ES-I3 (cell line): Measurements from ENCODE around the gene CYP20A1.
"Not testable (repeated sequence)": the region's sequence is repeated elsewhere in the genome, so short reads cannot be mapped to it uniquely, and the experiment has no call there.

Experiments
- H3K36me3 ChIP-seq: 2 replicates; pipeline ENCODE4 v1.6.1; 2013; ENCODE audit warnings: mild to moderate bottlenecking, low read length, control low read depth, moderate library complexity; ENCODE audit not compliant: insufficient read depth
- H3K4me1 ChIP-seq: 2 replicates; pipeline ENCODE4 v1.6.1; 2013; ENCODE audit warnings: mild to moderate bottlenecking, control low read depth, low read length; ENCODE audit not compliant: insufficient read depth
- H3K9ac ChIP-seq: 2 replicates; pipeline ENCODE4 v1.6.1; 2013; ENCODE audit warnings: low read depth, mild to moderate bottlenecking, low read length, moderate library complexity
- H3K9me3 ChIP-seq: 2 replicates; pipeline ENCODE4 v1.6.1; 2013; ENCODE audit warnings: mild to moderate bottlenecking, low read length, moderate library complexity; ENCODE audit not compliant: control insufficient read depth, insufficient read depth

CYP20A1 gene

GRCh38 chr2:203238704-203239526 lies at the start of gene CYP20A1:
Gene CYP20A1 (plus strand): TSS chr2:203239018. CDS start chr2:203239063, 45 bp downstream.
- H3K9me3 ChIP-seq = no peaks in the 10 kb centered on the region
- H3K36me3 ChIP-seq = no peaks in the 10 kb centered on the region
- H3K4me1 ChIP-seq = peaks cover 4% of the 10 kb centered on the region; the same call in 1 of the 2 replicates
- peak within 1 kb of the TSS; percentile 99 for H3K9ac ChIP-seq

- H3K4me1 ChIP-seq, H3K9ac ChIP-seq, H3K36me3 ChIP-seq, H3K9me3 ChIP-seq: not testable (repeated sequence)
These were observed 48.3 kb upstream of the CYP20A1 start for GRCh38 chr2:203190547-203190946.

GRCh38 chr2:203191026-203191425 lies 47.8 kb upstream of the CYP20A1 start:
- not testable (repeated sequence) for H3K36me3 ChIP-seq, H3K9ac ChIP-seq, H3K9me3 ChIP-seq, H3K4me1 ChIP-seq

GRCh38 chr2:203191961-203192360 lies 46.9 kb upstream of the CYP20A1 start:
- H3K9ac ChIP-seq = no peak overlapping the region
- no peaks in the 10 kb centered on the region for H3K9me3 ChIP-seq
- 0 out of 2 replicates have a peak, but pooled peaks cover 3% of the 10 kb centered on the region for H3K36me3 ChIP-seq
- H3K4me1 ChIP-seq = no peaks in the 10 kb centered on the region

GRCh38 chr2:203195331-203196036 lies 43.3 kb upstream of the CYP20A1 start:
- H3K9ac ChIP-seq = no peak overlapping the region
- H3K4me1 ChIP-seq = no peaks in the 10 kb centered on the region
- H3K36me3 ChIP-seq = 0 out of 2 replicates have a peak, but pooled peaks cover 3% of the 10 kb centered on the region
- no peaks in the 10 kb centered on the region for H3K9me3 ChIP-seq

- Histone ChIP-seq H3K9me3 (no peaks in the 10 kb centered on the region), H3K9ac (no peak overlapping the region), H3K4me1 (no peaks in the 10 kb centered on the region), H3K36me3 (0 out of 2 replicates have a peak, but pooled peaks cover under 1% of the 10 kb centered on the region)
These were observed 38.0 kb upstream of the CYP20A1 start for GRCh38 chr2:203200866-203201265.

- Histone ChIP-seq H3K9ac (no peak overlapping the region), H3K9me3 (no peaks in the 10 kb centered on the region), H3K36me3 (no peaks in the 10 kb centered on the region), H3K4me1 (no peaks in the 10 kb centered on the region)
These were observed 37.4 kb upstream of the CYP20A1 start for GRCh38 chr2:203201426-203201825.

- Histone ChIP-seq H3K9me3 (no peaks in the 10 kb centered on the region), H3K9ac (no peak overlapping the region), H3K36me3 (no peaks in the 10 kb centered on the region), H3K4me1 (no peaks in the 10 kb centered on the region)
These were observed 29.3 kb upstream of the CYP20A1 start for GRCh38 chr2:203209538-203209937.

- Histone ChIP-seq H3K9ac (no peak overlapping the region), H3K4me1 (no peaks in the 10 kb centered on the region), H3K36me3 (no peaks in the 10 kb centered on the region), H3K9me3 (no peaks in the 10 kb centered on the region)
These were observed 13.3 kb upstream of the CYP20A1 start for GRCh38 chr2:203225423-203226039.

GRCh38 chr2:203229674-203230073 lies 9.1 kb upstream of the CYP20A1 start:
- H3K9ac ChIP-seq = not testable (repeated sequence)

GRCh38 chr2:203237346-203238238 lies 1.2 kb upstream of the CYP20A1 start:
- Histone ChIP-seq H3K9ac (peak overlapping the region; percentile 99; the same call in 1 of the 2 replicates), H3K4me1 (peaks cover 4% of the 10 kb centered on the region; the same call in 1 of the 2 replicates), H3K9me3 (no peaks in the 10 kb centered on the region), H3K36me3 (no peaks in the 10 kb centered on the region)

More at GRCh38 chr2:203229674-203230073, 9.1 kb upstream of the CYP20A1 start:
- H3K9me3 ChIP-seq, H3K4me1 ChIP-seq, H3K36me3 ChIP-seq: not testable (repeated sequence)

GRCh38 chr2:203238292-203238703 lies 520 bp upstream of the CYP20A1 start:
- H3K4me1 ChIP-seq = peaks cover 4% of the 10 kb centered on the region; the same call in 1 of the 2 replicates
- H3K9ac ChIP-seq = peak overlapping the region; percentile 99
- no peaks in the 10 kb centered on the region for H3K36me3 ChIP-seq
- H3K9me3 ChIP-seq = no peaks in the 10 kb centered on the region

GRCh38 chr2:203240491-203240890 lies 1.7 kb downstream of the CYP20A1 start:
- Histone ChIP-seq H3K4me1 (peaks cover 4% of the 10 kb centered on the region; the same call in 1 of the 2 replicates), H3K9ac (peak overlapping the region; percentile 99; the same call in 1 of the 2 replicates), H3K9me3 (no peaks in the 10 kb centered on the region), H3K36me3 (no peaks in the 10 kb centered on the region)
